ENCODE measurements around the gene CBX2. TPM values are rescaled to one million over a fixed set of nuclear protein-coding genes. Genes with fewer than 3 reads are reported as not detected.
"Not testable (repeated sequence)": the region's sequence is repeated elsewhere in the genome, so short reads cannot be mapped to it uniquely, and the experiment has no call there.

CBX2 gene
- total RNA-seq, 2 donors from 2014 or later: 2.4 to 5.6 TPM

GRCh38 chr17:79748295-79749099 is 29.5 kb upstream of the CBX2 start:
- peaks cover 44% of the 10 kb centered on the region for H3K27me3 Mint-ChIP-seq (ENCODE audit: low read depth)
- ATAC-seq (replicated peaks in 1 of 2): no peak
- no peak overlapping the region for H3K4me3 Mint-ChIP-seq
- DNase-seq: no peak
- no peaks in the 10 kb centered on the region for H3K9me3 Mint-ChIP-seq
- H3K27ac Mint-ChIP-seq: no peak overlapping the region
- H3K4me1 Mint-ChIP-seq (ENCODE audit: low read depth): peaks cover 28% of the 10 kb centered on the region
- H3K36me3 Mint-ChIP-seq (ENCODE audit: insufficient read depth in 2 of 2): no peaks in the 10 kb centered on the region

GRCh38 chr17:79749156-79749815 is 28.7 kb upstream of the CBX2 start:
- no peak overlapping the region for H3K27ac Mint-ChIP-seq
- no peak for ATAC-seq (replicated peaks in 1 of 2)
- H3K4me3 Mint-ChIP-seq: no peak overlapping the region
- H3K9me3 Mint-ChIP-seq: no peaks in the 10 kb centered on the region
- H3K36me3 Mint-ChIP-seq (ENCODE audit: insufficient read depth in 2 of 2): no peaks in the 10 kb centered on the region
- peaks cover 44% of the 10 kb centered on the region for H3K27me3 Mint-ChIP-seq (ENCODE audit: low read depth)
- DNase-seq: no peak
- H3K4me1 Mint-ChIP-seq (ENCODE audit: low read depth): peaks cover 28% of the 10 kb centered on the region

GRCh38 chr17:79749958-79750357 is 28.0 kb upstream of the CBX2 start:
- Mint-ChIP-seq H3K27me3 (ENCODE audit: low read depth) (peaks cover 44% of the 10 kb centered on the region), H3K36me3 (ENCODE audit: insufficient read depth in 2 of 2) (no peaks in the 10 kb centered on the region), H3K4me1 (ENCODE audit: low read depth) (peaks cover 28% of the 10 kb centered on the region), H3K27ac (no peak overlapping the region), H3K4me3 (no peak overlapping the region), H3K9me3 (no peaks in the 10 kb centered on the region)
- DNase-seq (no peak), ATAC-seq (replicated peaks in 1 of 2) (no peak)

GRCh38 chr17:79750650-79751545 is 27.1 kb upstream of the CBX2 start:
- Mint-ChIP-seq H3K27me3 (ENCODE audit: low read depth) (peaks cover 38% of the 10 kb centered on the region), H3K9me3 (no peaks in the 10 kb centered on the region), H3K4me3 (no peak overlapping the region), H3K36me3 (ENCODE audit: insufficient read depth in 2 of 2) (no peaks in the 10 kb centered on the region), H3K27ac (no peak overlapping the region), H3K4me1 (ENCODE audit: low read depth) (peaks cover 19% of the 10 kb centered on the region)
- DNase-seq (no peak), ATAC-seq (replicated peaks in 1 of 2) (no peak)

GRCh38 chr17:79752175-79752574 is 25.8 kb upstream of the CBX2 start:
- Mint-ChIP-seq H3K27me3 (ENCODE audit: low read depth) (peaks cover 34% of the 10 kb centered on the region), H3K9me3 (no peaks in the 10 kb centered on the region), H3K4me1 (ENCODE audit: low read depth) (peaks cover 13% of the 10 kb centered on the region), H3K27ac (no peak overlapping the region), H3K4me3 (peak overlapping the region in 1 of 2 donors; percentile 40), H3K36me3 (ENCODE audit: insufficient read depth in 2 of 2) (no peaks in the 10 kb centered on the region)
- DNase-seq (peak; percentile 40 to 52), ATAC-seq (replicated peaks in 1 of 2) (peak; percentile 79 to 83)

- no peak overlapping the region for H3K27ac Mint-ChIP-seq
- H3K9me3 Mint-ChIP-seq: no peaks in the 10 kb centered on the region
- H3K36me3 Mint-ChIP-seq (ENCODE audit: insufficient read depth in 2 of 2): no peaks in the 10 kb centered on the region
- H3K4me1 Mint-ChIP-seq (ENCODE audit: low read depth): peaks cover 13% of the 10 kb centered on the region
- no peak for ATAC-seq (replicated peaks in 1 of 2)
- no peak for DNase-seq
- peaks cover 29% of the 10 kb centered on the region for H3K27me3 Mint-ChIP-seq (ENCODE audit: low read depth)
- H3K4me3 Mint-ChIP-seq: no peak overlapping the region
Observed at GRCh38 chr17:79754370-79754769, 23.6 kb upstream of the CBX2 start.

- not testable (repeated sequence) for DNase-seq; H3K4me3 Mint-ChIP-seq; H3K36me3 Mint-ChIP-seq (ENCODE audit: insufficient read depth in 2 of 2); H3K27ac Mint-ChIP-seq; ATAC-seq (replicated peaks in 1 of 2); H3K9me3 Mint-ChIP-seq
- H3K4me1 Mint-ChIP-seq (ENCODE audit: low read depth): peaks cover 13% of the 10 kb centered on the region
- peaks cover 24% of the 10 kb centered on the region for H3K27me3 Mint-ChIP-seq (ENCODE audit: low read depth)
Observed at GRCh38 chr17:79754903-79755302, 23.0 kb upstream of the CBX2 start.

GRCh38 chr17:79755591-79755990 is 22.4 kb upstream of the CBX2 start:
- Mint-ChIP-seq H3K4me1 (ENCODE audit: low read depth) (peaks cover 13% of the 10 kb centered on the region), H3K27ac (no peak overlapping the region), H3K4me3 (no peak overlapping the region), H3K36me3 (ENCODE audit: insufficient read depth in 2 of 2) (no peaks in the 10 kb centered on the region), H3K27me3 (ENCODE audit: low read depth) (peaks cover 21% of the 10 kb centered on the region), H3K9me3 (no peaks in the 10 kb centered on the region)
- DNase-seq (no peak), ATAC-seq (replicated peaks in 1 of 2) (no peak)

- Mint-ChIP-seq H3K27me3 (ENCODE audit: low read depth) (peaks cover 6% of the 10 kb centered on the region), H3K4me3 (no peak overlapping the region), H3K4me1 (ENCODE audit: low read depth) (peaks cover 2% of the 10 kb centered on the region), H3K9me3 (no peaks in the 10 kb centered on the region), H3K27ac (no peak overlapping the region), H3K36me3 (ENCODE audit: insufficient read depth in 2 of 2) (no peaks in the 10 kb centered on the region)
- DNase-seq (no peak), ATAC-seq (replicated peaks in 1 of 2) (no peak)
Observed at GRCh38 chr17:79757140-79757745, 20.7 kb upstream of the CBX2 start.

GRCh38 chr17:79758271-79758670 is 19.7 kb upstream of the CBX2 start:
- no peaks in the 10 kb centered on the region for H3K4me1 Mint-ChIP-seq (ENCODE audit: low read depth)
- H3K36me3 Mint-ChIP-seq (ENCODE audit: insufficient read depth in 2 of 2): no peaks in the 10 kb centered on the region

GRCh38 chr17:79760197-79760906 is 17.6 kb upstream of the CBX2 start:
- H3K4me1 Mint-ChIP-seq (ENCODE audit: low read depth): no peaks in the 10 kb centered on the region
- DNase-seq (no peak), ATAC-seq (replicated peaks in 1 of 2) (no peak)
- H3K36me3 Mint-ChIP-seq (ENCODE audit: insufficient read depth in 2 of 2): no peaks in the 10 kb centered on the region
- H3K27me3 Mint-ChIP-seq (ENCODE audit: low read depth): peaks cover 6% of the 10 kb centered on the region
- no peak overlapping the region for H3K4me3 Mint-ChIP-seq
- no peak overlapping the region for H3K27ac Mint-ChIP-seq
- no peaks in the 10 kb centered on the region for H3K9me3 Mint-ChIP-seq

More at GRCh38 chr17:79758271-79758670, 19.7 kb upstream of the CBX2 start:
- DNase-seq (no peak), ATAC-seq (replicated peaks in 1 of 2) (no peak)
- Mint-ChIP-seq H3K27me3 (ENCODE audit: low read depth) (peaks cover 6% of the 10 kb centered on the region), H3K9me3 (no peaks in the 10 kb centered on the region), H3K4me3 (no peak overlapping the region), H3K27ac (no peak overlapping the region)

- Mint-ChIP-seq H3K36me3 (ENCODE audit: insufficient read depth in 2 of 2) (no peaks in the 10 kb centered on the region), H3K9me3 (no peaks in the 10 kb centered on the region), H3K4me1 (ENCODE audit: low read depth) (no peaks in the 10 kb centered on the region), H3K4me3 (no peak overlapping the region), H3K27me3 (ENCODE audit: low read depth) (peaks cover 6% of the 10 kb centered on the region), H3K27ac (no peak overlapping the region)
- ATAC-seq (replicated peaks in 1 of 2) (no peak), DNase-seq (no peak)
Observed at GRCh38 chr17:79761894-79762589, 15.9 kb upstream of the CBX2 start.
